CD4-positive, alpha-beta T cell treated with Interleukin-21 for 1 hour (primary cell): ENCODE data around the gene SNX22.

ENCODE experiments used
- DNase-seq: peaks from one replicate; pipeline ENCODE4 v3.0.0-alpha.2; 2020

The SNX22 gene

DNA sequence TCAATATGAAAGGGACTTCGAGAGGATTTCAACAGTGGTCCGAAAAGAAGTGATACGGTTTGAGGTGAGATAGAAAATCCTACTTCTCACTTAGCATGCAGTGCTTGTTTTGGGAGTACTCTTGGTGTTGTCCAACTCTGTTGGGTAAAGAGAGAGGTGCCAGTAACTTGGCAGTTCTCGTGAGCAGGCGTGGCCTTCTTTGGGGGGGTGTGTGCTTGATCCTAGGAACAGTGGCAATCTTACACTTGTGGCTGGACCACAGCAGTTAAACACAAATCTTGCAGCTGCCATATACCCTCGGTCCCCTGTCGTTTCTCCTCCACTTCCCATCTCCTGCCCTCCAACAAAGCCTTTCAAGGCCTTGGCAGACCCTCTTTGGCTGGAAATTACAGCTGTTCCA lies 15.2 kb upstream of the SNX22 start:
- DNase-seq = no peak

DNA sequence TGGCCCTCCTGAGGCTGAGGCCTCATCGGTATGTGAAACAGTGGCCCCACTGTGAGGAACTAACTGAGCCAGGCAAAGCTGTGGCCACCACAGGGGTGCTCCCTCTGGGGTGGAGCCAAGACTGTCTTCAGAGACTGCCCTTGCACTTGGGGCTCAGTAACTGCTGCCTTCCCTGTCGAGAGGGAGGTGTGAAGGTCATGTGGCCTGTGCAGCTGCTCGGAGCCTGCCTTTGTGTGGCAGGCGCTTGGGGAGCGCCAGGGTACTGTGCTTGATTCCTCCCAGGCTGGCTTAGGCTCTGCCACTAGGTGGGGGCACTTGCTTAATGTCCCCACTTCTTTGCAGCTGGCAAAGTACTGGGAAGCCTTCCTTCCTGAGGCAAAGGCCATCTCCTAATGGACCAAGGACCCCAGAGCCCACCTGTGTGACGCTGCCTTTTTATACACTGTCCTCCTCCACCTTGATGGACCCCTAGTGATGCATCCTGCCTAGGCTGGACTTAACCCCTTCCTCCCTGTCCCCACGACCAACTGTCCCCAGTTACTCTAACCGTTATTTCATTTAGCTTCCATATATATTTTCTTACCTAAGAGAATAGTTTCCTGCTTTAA lies 14.2 kb upstream of the SNX22 start:
- no peak for DNase-seq

GRCh38 chr15:64138331-64138941 lies 13.1 kb upstream of the SNX22 start:
- no peak for DNase-seq

DNA sequence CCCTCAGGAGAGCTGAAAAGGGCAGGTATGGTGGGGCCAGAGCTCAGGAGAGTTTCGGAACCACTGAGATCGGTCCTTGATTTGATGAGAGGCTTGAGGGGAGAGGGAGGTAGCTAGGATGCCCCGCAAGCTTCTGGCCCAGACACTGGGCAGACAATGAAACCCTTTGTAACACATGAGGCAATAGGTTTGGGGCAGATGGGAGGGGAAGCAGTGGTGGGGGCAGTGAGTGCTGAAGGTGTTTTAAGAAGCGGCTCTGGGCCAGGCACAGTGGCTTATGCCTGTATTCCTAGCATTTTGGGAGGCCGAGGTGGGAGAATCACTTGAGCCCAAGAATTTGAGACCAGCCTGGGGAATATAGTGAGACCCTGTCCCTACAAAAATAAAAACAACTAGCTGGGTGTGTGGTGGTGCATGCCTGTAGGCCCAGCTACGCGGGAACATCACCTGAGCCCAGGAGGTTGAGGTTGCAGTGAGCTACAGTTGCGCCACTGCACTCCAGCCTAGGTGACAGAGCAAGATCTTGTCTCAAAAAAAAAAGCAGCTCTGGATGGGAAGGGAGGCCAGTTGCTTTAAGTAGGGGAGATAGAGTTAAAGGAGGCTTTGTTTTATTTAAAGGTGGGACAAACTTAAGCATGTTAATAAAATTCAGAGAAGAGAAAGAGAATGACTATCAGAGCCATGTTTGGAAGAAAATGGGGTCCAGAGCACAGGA lies 9.6 kb upstream of the SNX22 start:
- DNase-seq = no peak

DNA sequence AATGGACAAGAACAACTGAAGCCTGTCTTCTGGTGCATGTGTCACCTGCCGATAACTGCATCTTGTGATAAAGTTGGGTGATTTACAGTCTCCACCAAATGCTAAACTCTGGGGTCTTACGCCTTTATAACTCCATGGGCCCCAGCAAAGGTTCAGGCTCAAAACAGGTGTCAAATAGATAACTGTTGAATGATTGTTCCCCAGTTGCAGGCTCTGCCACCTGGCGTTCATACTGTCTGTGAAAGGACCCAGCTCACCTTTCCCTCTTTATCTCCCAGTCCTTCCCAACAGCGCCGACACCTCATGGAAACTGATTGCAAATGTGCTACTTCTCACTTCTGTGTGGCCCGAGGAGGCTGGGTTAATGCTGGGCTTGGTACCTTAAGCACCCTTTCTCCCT lies 8.3 kb upstream of the SNX22 start:
- DNase-seq = no peak

GRCh38 chr15:64144192-64144564 lies 7.4 kb upstream of the SNX22 start:
- DNase-seq = no peak

DNA sequence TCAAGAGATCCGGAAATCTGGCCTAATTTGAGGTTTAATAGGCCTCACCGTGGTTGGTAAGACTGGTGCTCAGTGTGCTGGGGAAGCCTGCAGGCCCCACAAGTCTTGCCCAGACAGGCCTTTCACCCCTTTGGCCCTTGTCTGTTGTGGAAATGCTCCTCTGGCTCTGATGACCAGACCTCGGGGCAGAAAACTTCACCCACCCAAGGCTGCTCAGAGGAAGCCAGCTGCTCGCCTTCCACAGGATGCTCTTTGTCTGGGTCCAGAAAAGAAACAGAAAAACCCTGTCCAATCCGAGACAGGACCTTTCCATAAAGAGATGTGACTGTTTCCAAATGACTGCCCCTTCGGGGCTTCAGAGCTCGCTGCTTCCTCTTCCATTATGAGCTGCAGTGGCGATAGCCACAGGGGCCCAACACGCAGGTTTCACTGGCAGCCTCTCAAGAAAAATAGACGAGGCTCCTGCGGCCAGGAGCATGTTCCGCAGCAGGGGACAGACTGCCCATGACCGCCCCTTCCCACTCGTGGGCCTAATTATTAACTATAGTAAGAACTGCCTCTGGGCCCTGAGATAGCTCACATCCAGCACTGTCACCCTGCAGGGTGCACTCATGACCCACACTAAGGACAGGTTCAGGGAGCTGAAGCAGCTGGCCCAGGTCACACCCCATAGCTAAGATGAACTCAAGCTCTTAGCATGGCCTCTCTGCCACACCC lies 6.8 kb upstream of the SNX22 start:
- no peak for DNase-seq

DNA sequence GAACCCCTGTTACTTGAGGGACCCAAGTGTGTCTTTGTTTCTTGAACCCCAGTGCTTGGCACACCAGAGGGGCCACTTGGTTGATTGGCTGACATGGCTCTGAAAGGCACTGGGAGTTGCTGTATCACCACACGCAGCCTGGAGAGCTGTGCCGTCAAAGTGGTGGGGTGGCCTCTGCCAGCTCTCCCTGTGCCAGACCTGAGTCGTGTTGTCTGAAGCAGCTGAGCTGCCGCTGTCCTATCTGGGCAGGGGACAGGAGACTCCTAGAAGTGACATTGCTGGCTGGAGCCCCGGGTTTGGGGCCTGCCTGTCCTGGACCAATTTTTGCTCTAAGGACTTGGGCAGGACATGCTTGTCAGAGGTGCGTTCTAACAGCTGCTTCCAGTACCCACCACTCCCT lies 5.5 kb upstream of the SNX22 start:
- no peak for DNase-seq

DNA sequence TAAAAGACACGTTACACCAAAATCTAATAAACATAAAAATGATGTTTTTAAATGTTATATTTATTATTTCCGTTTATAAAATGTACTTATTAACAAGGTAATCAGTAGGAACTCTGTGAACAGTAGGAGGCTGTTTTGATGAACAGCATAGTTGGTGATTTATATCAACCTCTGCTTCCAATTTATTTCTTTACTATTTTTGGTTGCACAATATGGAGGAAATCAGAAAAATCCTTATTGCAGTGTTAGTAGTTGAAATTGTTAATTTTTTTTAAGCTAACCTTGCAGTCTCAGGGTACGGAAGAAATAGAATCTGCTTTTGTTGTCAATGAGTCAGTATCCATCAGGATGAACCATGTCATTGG lies 5.0 kb upstream of the SNX22 start:
- no peak for DNase-seq

- no peak for DNase-seq
These were observed 4.4 kb upstream of the SNX22 start for GRCh38 chr15:64146885-64147681.

DNA sequence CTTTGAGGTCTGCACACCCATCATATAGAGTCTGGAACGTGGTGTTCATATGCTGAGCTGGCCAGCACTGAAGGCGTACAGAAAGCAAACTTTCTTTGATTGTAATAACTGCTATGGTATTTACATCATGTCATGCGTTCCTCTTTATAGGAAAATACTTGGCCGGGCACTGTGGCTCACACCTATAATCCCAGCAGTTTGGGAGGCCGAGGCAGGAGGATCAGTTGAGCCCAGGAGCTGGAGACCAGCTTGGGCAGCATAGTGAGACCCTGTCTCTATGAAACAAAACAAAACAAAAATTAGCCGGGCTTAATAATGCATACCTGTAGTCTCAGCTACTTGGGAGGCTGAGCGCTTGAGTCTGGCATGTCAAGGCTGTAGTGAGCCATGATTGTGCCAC lies 3.4 kb upstream of the SNX22 start:
- DNase-seq = no peak

- no peak for DNase-seq
These were observed 3.0 kb upstream of the SNX22 start for GRCh38 chr15:64148581-64148980.

- DNase-seq = no peak
These were observed 2.1 kb upstream of the SNX22 start for GRCh38 chr15:64149424-64149823.

- DNase-seq = no peak
These were observed 1.5 kb upstream of the SNX22 start for GRCh38 chr15:64149893-64150578.

- no peak for DNase-seq
These were observed 1.2 kb downstream of the SNX22 start for GRCh38 chr15:64152507-64153387.

- DNase-seq = peak; percentile 90
These were observed 2.2 kb downstream of the SNX22 start for GRCh38 chr15:64153480-64154367.

DNA sequence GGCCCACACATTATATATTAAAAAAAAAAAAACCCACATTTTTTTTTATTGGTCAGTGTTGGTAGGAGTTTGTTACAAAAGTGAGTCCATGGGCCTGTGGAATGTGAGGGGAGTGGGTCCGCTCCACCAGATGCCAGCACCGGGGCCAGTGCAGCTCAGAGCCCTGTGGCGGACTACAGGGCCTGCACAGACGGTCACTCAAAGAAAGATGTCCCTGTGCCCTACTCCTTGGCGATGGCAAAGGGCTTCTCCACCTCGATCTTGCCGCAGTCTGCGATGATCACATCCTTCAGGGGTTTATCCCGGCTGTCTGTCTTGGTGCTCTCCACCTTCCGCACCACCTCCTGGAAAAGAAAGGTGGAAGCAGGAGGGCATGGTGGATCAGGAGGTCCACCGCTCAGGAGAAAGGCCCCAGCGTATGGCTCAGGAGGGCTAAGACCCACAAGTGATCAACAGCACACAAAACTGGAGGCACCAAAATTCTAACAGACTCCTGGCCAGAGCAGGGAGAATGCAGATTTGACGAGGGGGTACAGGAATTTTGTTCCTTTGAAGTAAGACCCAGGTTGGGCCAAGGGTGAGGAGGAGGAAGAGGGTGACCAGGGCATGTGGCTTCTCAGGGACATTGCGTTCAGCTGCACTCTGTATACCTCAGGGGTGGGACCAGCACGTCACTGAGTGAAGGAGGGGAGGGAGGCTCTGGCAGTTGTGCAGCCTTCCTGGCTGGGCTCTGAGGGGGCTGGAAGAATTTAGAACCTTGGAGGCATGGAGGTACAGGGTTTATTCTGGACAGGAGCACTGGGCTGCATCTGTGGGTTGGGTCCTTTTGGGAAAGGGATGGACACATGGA lies 4.5 kb downstream of the SNX22 start:
- no peak for DNase-seq

- DNase-seq = no peak
These were observed 5.3 kb downstream of the SNX22 start for GRCh38 chr15:64156652-64157331.

GRCh38 chr15:64157599-64158125 lies 6.1 kb downstream of the SNX22 start:
- DNase-seq = no peak
